GM18508 (cell line): ENCODE measurements around the gene GALNT1.
"Not testable (repeated sequence)": the region's sequence is repeated elsewhere in the genome, so short reads cannot be mapped to it uniquely, and the experiment has no call there.

ENCODE experiments used
- ATAC-seq: cut with Tn5 transposase; IDR thresholded peaks from one replicate; pipeline ENCODE4 v1.9.1; 2021; ENCODE audit warnings: moderate number of reproducible peaks; ENCODE audit not compliant: insufficient read depth, unreplicated experiment

Gene GALNT1

GRCh38 chr18:35581546-35581897, at the start of gene GALNT1:
Gene GALNT1 (plus strand): TSS chr18:35581740. CDS start chr18:35654663, 72,923 bp downstream.
- no peak for ATAC-seq

- ATAC-seq, result no peak
These were observed 47.6 kb upstream of the GALNT1 start for GRCh38 chr18:35533916-35534405.

- no peak for ATAC-seq
These were observed 46.2 kb upstream of the GALNT1 start for GRCh38 chr18:35535297-35535696.

GRCh38 chr18:35542356-35542755, 39.2 kb upstream of the GALNT1 start:
- no peak for ATAC-seq

- ATAC-seq, result no peak
These were observed 34.4 kb upstream of the GALNT1 start for GRCh38 chr18:35547008-35547605.

- ATAC-seq, result no peak
These were observed 32.0 kb upstream of the GALNT1 start for GRCh38 chr18:35549564-35549963.

- ATAC-seq, result no peak
These were observed 28.2 kb upstream of the GALNT1 start for GRCh38 chr18:35553300-35553699.

GRCh38 chr18:35555538-35555937, 26.0 kb upstream of the GALNT1 start:
- ATAC-seq, result not testable (repeated sequence)

GRCh38 chr18:35559867-35560266, 21.7 kb upstream of the GALNT1 start:
- no peak for ATAC-seq

- ATAC-seq, result peak; percentile 50
These were observed 16.6 kb upstream of the GALNT1 start for GRCh38 chr18:35564795-35565453.

- no peak for ATAC-seq
These were observed 15.5 kb upstream of the GALNT1 start for GRCh38 chr18:35566019-35566418.

GRCh38 chr18:35570182-35570581, 11.4 kb upstream of the GALNT1 start:
- ATAC-seq, result no peak

GRCh38 chr18:35571138-35571537, 10.4 kb upstream of the GALNT1 start:
- ATAC-seq, result no peak

GRCh38 chr18:35572644-35573043, 8.9 kb upstream of the GALNT1 start:
- ATAC-seq, result no peak

- no peak for ATAC-seq
These were observed 8.0 kb upstream of the GALNT1 start for GRCh38 chr18:35573531-35573930.

GRCh38 chr18:35576240-35576845, 5.2 kb upstream of the GALNT1 start:
- ATAC-seq, result not testable (repeated sequence)

GRCh38 chr18:35577045-35577848, 4.3 kb upstream of the GALNT1 start:
- ATAC-seq, result peak; percentile 78

GRCh38 chr18:35578481-35578880, 3.1 kb upstream of the GALNT1 start:
- ATAC-seq, result no peak

- ATAC-seq, result no peak
These were observed 2.6 kb upstream of the GALNT1 start for GRCh38 chr18:35578936-35579335.

GRCh38 chr18:35580701-35581539, 620 bp upstream of the GALNT1 start:
- ATAC-seq, result no peak
